HEK293 (cell line): ENCODE results near the gene EHD2.

Experiments
- CTCF ChIP-seq: fragments of 450-650 bp; formaldehyde crosslinking; IDR thresholded peaks from 2 replicates; pipeline ENCODE4 v1.5.1; 2016; ENCODE audit warnings: missing biosample characterization, missing genetic modification characterization
- FEZF1 ChIP-seq: fragments of 450-650 bp; formaldehyde crosslinking; IDR thresholded peaks from 2 replicates; pipeline ENCODE4 v1.5.1; 2016; ENCODE audit warnings: missing biosample characterization, missing genetic modification characterization
- GLIS2 ChIP-seq: fragments of 450-650 bp; formaldehyde crosslinking; IDR thresholded peaks from 2 replicates; pipeline ENCODE4 v1.5.1; 2016; ENCODE audit warnings: missing biosample characterization, missing genetic modification characterization
- SALL2 ChIP-seq: fragments of 450-650 bp; formaldehyde crosslinking; IDR thresholded peaks from 2 replicates; pipeline ENCODE4 v1.5.0; 2017; ENCODE audit warnings: missing biosample characterization, mild to moderate bottlenecking, missing genetic modification characterization, borderline replicate concordance
- SCRT1 ChIP-seq: fragments of 450-650 bp; formaldehyde crosslinking; IDR thresholded peaks from 2 replicates; pipeline ENCODE4 v1.5.1; 2016; ENCODE audit warnings: missing biosample characterization, missing genetic modification characterization, borderline replicate concordance
- SP2 ChIP-seq: fragments of 450-650 bp; formaldehyde crosslinking; IDR thresholded peaks from 2 replicates; pipeline ENCODE4 v1.5.1; 2016; ENCODE audit warnings: missing biosample characterization, missing genetic modification characterization
- WT1 ChIP-seq: fragments of 450-650 bp; formaldehyde crosslinking; IDR thresholded peaks from 2 replicates; pipeline ENCODE4 v1.5.1; 2016; ENCODE audit warnings: missing biosample characterization, missing genetic modification characterization
- ZBTB44 ChIP-seq: fragments of 450-650 bp; IDR thresholded peaks from 2 replicates; pipeline ENCODE4 v1.5.1; 2018; ENCODE audit warnings: missing biosample characterization, mild to moderate bottlenecking, missing genetic modification characterization
- ZNF10 ChIP-seq: fragments of 450-650 bp; formaldehyde crosslinking; IDR thresholded peaks from 2 replicates; pipeline ENCODE4 v1.5.1; 2017; ENCODE audit warnings: missing biosample characterization, missing genetic modification characterization
- ZNF148 ChIP-seq: fragments of 450-650 bp; formaldehyde crosslinking; IDR thresholded peaks from 2 replicates; pipeline ENCODE4 v1.5.0; 2017; ENCODE audit warnings: missing biosample characterization, missing genetic modification characterization, borderline replicate concordance
- ZNF155 ChIP-seq: fragments of 450-650 bp; formaldehyde crosslinking; IDR thresholded peaks from 2 replicates; pipeline ENCODE4 v1.5.1; 2016; ENCODE audit warnings: missing biosample characterization, missing genetic modification characterization
- ZNF202 ChIP-seq: fragments of 450-650 bp; formaldehyde crosslinking; IDR thresholded peaks from 2 replicates; pipeline ENCODE4 v1.5.1; 2016; ENCODE audit warnings: missing biosample characterization, missing genetic modification characterization, borderline replicate concordance
- ZNF239 ChIP-seq: fragments of 450-650 bp; formaldehyde crosslinking; IDR thresholded peaks from 2 replicates; pipeline ENCODE4 v1.5.1; 2016; ENCODE audit warnings: missing biosample characterization, missing genetic modification characterization
- ZNF280D ChIP-seq: fragments of 450-650 bp; formaldehyde crosslinking; IDR thresholded peaks from 2 replicates; pipeline ENCODE4 v1.5.1; 2016; ENCODE audit warnings: missing biosample characterization, missing genetic modification characterization
- ZNF521 ChIP-seq: fragments of 450-650 bp; formaldehyde crosslinking; IDR thresholded peaks from 2 replicates; pipeline ENCODE4 v1.5.1; 2017; ENCODE audit warnings: missing biosample characterization, mild to moderate bottlenecking, missing genetic modification characterization
- ZNF623 ChIP-seq: fragments of 450-650 bp; formaldehyde crosslinking; IDR thresholded peaks from 2 replicates; pipeline ENCODE4 v1.5.1; 2016; ENCODE audit warnings: missing biosample characterization, missing genetic modification characterization
- ZNF658 ChIP-seq: fragments of 450-650 bp; formaldehyde crosslinking; IDR thresholded peaks from 2 replicates; pipeline ENCODE4; 2016; ENCODE audit warnings: missing biosample characterization, missing genetic modification characterization
- ZNF704 ChIP-seq: fragments of 450-650 bp; formaldehyde crosslinking; IDR thresholded peaks from 2 replicates; pipeline ENCODE4 v1.5.1; 2016; ENCODE audit warnings: missing biosample characterization, missing genetic modification characterization
- ZNF747 ChIP-seq: fragments of 450-650 bp; formaldehyde crosslinking; IDR thresholded peaks from 2 replicates; pipeline ENCODE4 v1.5.1; 2016; ENCODE audit warnings: missing biosample characterization, missing genetic modification characterization
- ZNF776 ChIP-seq: fragments of 450-650 bp; formaldehyde crosslinking; IDR thresholded peaks from 2 replicates; pipeline ENCODE4 v1.5.0; 2017; ENCODE audit warnings: missing biosample characterization, missing genetic modification characterization, borderline replicate concordance
- ZSCAN18 ChIP-seq: fragments of 450-650 bp; formaldehyde crosslinking; IDR thresholded peaks from 2 replicates; pipeline ENCODE4 v1.5.1; 2016; ENCODE audit warnings: missing biosample characterization, missing genetic modification characterization
- ZSCAN4 ChIP-seq: fragments of 450-650 bp; formaldehyde crosslinking; IDR thresholded peaks from 2 replicates; pipeline ENCODE4 v1.5.1; 2017; ENCODE audit warnings: missing biosample characterization, missing genetic modification characterization
- ZSCAN5A ChIP-seq: fragments of 450-650 bp; formaldehyde crosslinking; IDR thresholded peaks from 2 replicates; pipeline ENCODE4 v1.5.1; 2016; ENCODE audit warnings: missing biosample characterization, missing genetic modification characterization

The EHD2 gene

GRCh38 chr19:47778049-47778953, 65.1 kb downstream of the EHD2 start, which contains the start of gene SELENOW (continued):
- TF ChIP-seq ZNF10 = peak; percentile 31; the same call in 1 of the 2 replicates
- no peak; the same call in 1 of the 2 replicates for TF ChIP-seq CTCF
- TF ChIP-seq ZNF704 = no peak
- peak; percentile 95 for TF ChIP-seq WT1 (tag by site-specific recombination)
- peak; percentile 36; the same call in 1 of the 2 replicates for TF ChIP-seq ZSCAN4 (tag by site-specific recombination)
- TF ChIP-seq ZSCAN5A (tag by site-specific recombination) = no peak
- TF ChIP-seq SCRT1 (tag by site-specific recombination) = peak; percentile 43; the same call in 1 of the 2 replicates
- TF ChIP-seq SALL2 (tag by site-specific recombination) = no peak
- no peak for TF ChIP-seq ZBTB44
- TF ChIP-seq ZNF623 = peak; percentile 18; the same call in 1 of the 2 replicates
- TF ChIP-seq ZNF776 (tag by site-specific recombination) = no peak
- peak; percentile 24; the same call in 1 of the 2 replicates for TF ChIP-seq FEZF1
- peak; percentile 94 for TF ChIP-seq GLIS2 (tag by site-specific recombination)
- no peak for TF ChIP-seq ZNF239
- TF ChIP-seq ZNF202 (tag by site-specific recombination) = no peak
- TF ChIP-seq ZNF280D = no peak
- no peak for TF ChIP-seq ZNF155 (tag by site-specific recombination)
- no peak for TF ChIP-seq ZSCAN18 (tag by site-specific recombination)
- TF ChIP-seq ZNF148 (tag by site-specific recombination) = peak; percentile 57; the same call in 1 of the 2 replicates
- no peak for TF ChIP-seq ZNF521 (tag by site-specific recombination)
- TF ChIP-seq SP2 = peak; percentile 77
- TF ChIP-seq ZNF747 (tag by site-specific recombination) = no peak
- TF ChIP-seq ZNF658 (tag by site-specific recombination) = no peak
